ENCODE results near the gene PLEKHJ1. TPM values are rescaled to one million over a fixed set of nuclear protein-coding genes. Genes with fewer than 3 reads are reported as not detected.

The PLEKHJ1 gene
- total and polyA plus RNA-seq, 8 donors = 34.3 to 101 (median 43.7) TPM

GRCh38 chr19:2245273-2245672, 9.1 kb upstream of the PLEKHJ1 start:
- peaks cover 4 to 45% (median 44%) of the 10 kb centered on the region in 3 donors for H3K36me3 ChIP-seq
- H3K27me3 ChIP-seq = no peaks in the 10 kb centered on the region
- no peaks in the 10 kb centered on the region for H3K9me3 ChIP-seq
- ATAC-seq (no peak), DNase-seq (peak in 2 of 6 donors; percentile 24 to 67), FAIRE-seq (no peak)
- TF ChIP-seq, protein P1, sequence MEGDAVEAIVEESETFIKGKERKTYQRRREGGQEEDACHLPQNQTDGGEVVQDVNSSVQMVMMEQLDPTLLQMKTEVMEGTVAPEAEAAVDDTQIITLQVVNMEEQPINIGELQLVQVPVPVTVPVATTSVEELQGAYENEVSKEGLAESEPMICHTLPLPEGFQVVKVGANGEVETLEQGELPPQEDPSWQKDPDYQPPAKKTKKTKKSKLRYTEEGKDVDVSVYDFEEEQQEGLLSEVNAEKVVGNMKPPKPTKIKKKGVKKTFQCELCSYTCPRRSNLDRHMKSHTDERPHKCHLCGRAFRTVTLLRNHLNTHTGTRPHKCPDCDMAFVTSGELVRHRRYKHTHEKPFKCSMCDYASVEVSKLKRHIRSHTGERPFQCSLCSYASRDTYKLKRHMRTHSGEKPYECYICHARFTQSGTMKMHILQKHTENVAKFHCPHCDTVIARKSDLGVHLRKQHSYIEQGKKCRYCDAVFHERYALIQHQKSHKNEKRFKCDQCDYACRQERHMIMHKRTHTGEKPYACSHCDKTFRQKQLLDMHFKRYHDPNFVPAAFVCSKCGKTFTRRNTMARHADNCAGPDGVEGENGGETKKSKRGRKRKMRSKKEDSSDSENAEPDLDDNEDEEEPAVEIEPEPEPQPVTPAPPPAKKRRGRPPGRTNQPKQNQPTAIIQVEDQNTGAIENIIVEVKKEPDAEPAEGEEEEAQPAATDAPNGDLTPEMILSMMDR (IDR thresholded peaks at IDR 0.05) = no peak
- H3K27ac ChIP-seq = no peak overlapping the region
- WGBS, 2 donors = 95 to 98% methylated on average over 15 of the region's 15 CpGs
- intact Hi-C loops (cut with DNase I) = no loop called here
- H3K4me1 ChIP-seq = peaks cover 0 to 13% (median 9%) of the 10 kb centered on the region in 3 donors
- no peak overlapping the region for H3K4me3 ChIP-seq

DNA sequence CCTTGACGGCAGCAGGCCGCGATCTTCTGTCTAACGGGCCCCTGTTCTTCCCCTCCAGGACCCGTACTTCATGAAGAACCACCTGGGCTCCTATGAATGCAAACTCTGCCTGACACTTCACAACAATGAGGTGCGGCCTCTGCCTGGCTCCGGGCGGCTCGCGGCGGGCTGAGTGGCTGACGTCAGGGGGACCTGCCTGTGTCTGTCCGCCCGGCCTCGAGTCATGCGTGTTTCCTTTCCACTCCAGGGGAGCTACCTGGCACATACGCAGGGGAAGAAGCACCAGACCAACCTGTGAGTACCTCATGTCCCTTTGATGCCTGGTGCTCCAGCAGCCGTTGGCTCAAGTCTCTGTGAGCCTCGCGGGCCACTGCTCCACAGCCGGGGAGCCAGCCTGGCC, 8.4 kb upstream of the PLEKHJ1 start:
- Histone ChIP-seq H3K27ac (no peak overlapping the region), H3K4me1 (peaks cover 0 to 19% (median 12%) of the 10 kb centered on the region in 3 donors), H3K27me3 (no peaks in the 10 kb centered on the region), H3K36me3 (peaks cover 4 to 45% (median 44%) of the 10 kb centered on the region in 3 donors), H3K4me3 (no peak overlapping the region), H3K9me3 (no peaks in the 10 kb centered on the region)
- TF ChIP-seq, protein P1 (IDR thresholded peaks at IDR 0.05) = no peak
- intact Hi-C loops (cut with DNase I) = no loop called here
- ATAC-seq (peak in 2 of 4 donors; percentile 9 to 28), FAIRE-seq (no peak), DNase-seq (peak in 1 of 6 donors; percentile 20)
- WGBS, 2 donors = 92 to 95% methylated on average over 21 of the region's 21 CpGs

- peak in 2 of 6 donors; percentile 22 to 64 for DNase-seq
- intact Hi-C loops (cut with DNase I) = no loop called here
- no peak for FAIRE-seq
Measured at GRCh38 chr19:2244125-2244411, 7.9 kb upstream of the PLEKHJ1 start.

DNA sequence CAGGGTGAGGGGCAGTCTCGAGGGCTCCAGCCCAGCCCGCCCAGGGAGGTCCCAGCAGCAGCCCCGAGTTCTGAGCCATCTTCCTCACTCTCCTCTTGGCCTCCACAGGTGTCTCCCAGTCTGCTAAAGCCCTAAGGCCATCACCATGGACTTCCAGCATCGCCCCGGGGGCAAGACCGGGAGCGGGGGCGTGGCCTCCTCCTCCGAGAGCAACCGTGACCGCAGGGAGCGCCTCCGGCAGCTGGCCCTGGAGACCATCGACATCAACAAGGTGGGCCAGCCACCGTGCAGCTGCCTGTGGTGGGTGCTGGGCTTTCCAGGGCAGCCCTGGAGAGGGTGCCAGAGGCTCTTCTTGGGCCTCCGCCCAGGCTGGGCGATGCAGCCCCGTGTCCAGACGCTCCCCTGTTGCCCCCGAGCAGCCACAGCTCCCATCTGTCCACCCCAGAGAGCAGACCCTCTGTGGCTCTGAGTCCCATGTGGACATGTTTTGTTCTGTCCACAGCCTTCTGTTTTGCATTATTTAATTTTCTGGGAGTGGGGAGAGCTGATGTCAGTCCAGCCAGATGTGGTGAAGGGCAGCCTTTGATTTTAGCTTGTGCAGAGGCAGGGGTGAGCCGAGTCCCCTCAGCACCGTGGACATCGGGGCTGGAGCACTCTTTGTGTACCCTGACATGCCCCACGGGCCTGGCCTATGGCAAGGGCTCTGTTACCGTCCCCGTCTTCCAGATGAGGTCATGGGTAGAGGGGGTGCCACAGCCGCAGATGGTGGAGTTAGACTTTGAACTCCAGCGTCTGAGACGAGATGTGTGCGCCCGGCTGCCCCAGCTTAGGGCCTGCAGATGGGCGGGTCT, 7.4 kb upstream of the PLEKHJ1 start:
- DNase-seq = peak in 2 of 6 donors; percentile 36 to 73
- H3K27ac ChIP-seq = no peak overlapping the region

More at GRCh38 chr19:2244125-2244411, 7.9 kb upstream of the PLEKHJ1 start:
- Histone ChIP-seq H3K27me3 (no peaks in the 10 kb centered on the region), H3K27ac (no peak overlapping the region), H3K36me3 (peaks cover 4 to 45% (median 44%) of the 10 kb centered on the region in 3 donors), H3K4me1 (peaks cover 0 to 24% (median 17%) of the 10 kb centered on the region in 3 donors), H3K9me3 (no peaks in the 10 kb centered on the region), H3K4me3 (no peak overlapping the region)
- no peak for ATAC-seq
- 89 to 90% methylated on average over 12 of the region's 12 CpGs for WGBS, 2 donors
- TF ChIP-seq, protein P1 (IDR thresholded peaks at IDR 0.05) = no peak

More for the DNA sequence above, 7.4 kb upstream of the PLEKHJ1 start:
- Histone ChIP-seq H3K4me3 (no peak overlapping the region), H3K36me3 (peaks cover 4 to 45% (median 44%) of the 10 kb centered on the region in 3 donors), H3K27me3 (no peaks in the 10 kb centered on the region), H3K4me1 (peaks cover under 1 to 29% (median 20%) of the 10 kb centered on the region in 3 donors), H3K9me3 (no peaks in the 10 kb centered on the region)
- FAIRE-seq (no peak), ATAC-seq (peak in 2 of 4 donors; percentile 33 to 39)
- 75% methylated on average over 30 to 32 of the region's 32 CpGs for WGBS, 2 donors
- intact Hi-C loops (cut with DNase I) = no loop called here
- TF ChIP-seq, protein P1 (IDR thresholded peaks at IDR 0.05) = no peak

Measured in pancreas (tissue), 10 donors.